Stomach (tissue), 9 donors: ENCODE measurements around the gene SLC25A24. TPM values are rescaled to one million over a fixed set of nuclear protein-coding genes. Genes with fewer than 3 reads are reported as not detected.
"Not testable (repeated sequence)": the region's sequence is repeated elsewhere in the genome, so short reads cannot be mapped to it uniquely, and the experiment has no call there.

Experiments used
- DNase-seq, 2 donors: peaks; one replicate each; pipeline versions ENCODE4 v3.0.0 to v3.0.0-alpha.2; 2013 to 2019
- H3K27ac ChIP-seq, 5 donors: fragments of 200-600 bp in 4 of 5; sonication (generic) in 4 of 5; one replicate each; pipeline ENCODE4 v1.5.1; 2013 to 2019; ENCODE audit warnings: mild to moderate bottlenecking in 1 of 5, moderate library complexity in 1 of 5
- H3K27me3 ChIP-seq, 3 donors: fragments of 200-600 bp; sonication (generic); one replicate each; pipeline ENCODE4 v1.5.1; 2017 to 2019; ENCODE audit warnings: mixed run types in 1 of 3
- H3K36me3 ChIP-seq, 4 donors: fragments of 200-600 bp; sonication (generic); 1 replicate in 3 of 4; 2 replicates in 1 of 4; pipeline ENCODE4 v1.5.1; 2016 to 2019
- H3K4me1 ChIP-seq, 4 donors: fragments of 200-600 bp; sonication (generic); one replicate each; pipeline ENCODE4 v1.5.1; 2016 to 2019
- H3K4me3 ChIP-seq, 4 donors: fragments of 200-600 bp; sonication (generic) in 3 of 4; one replicate each; pipeline ENCODE4 v1.5.1; 2016 to 2019; ENCODE audit warnings: mild to moderate bottlenecking in 1 of 4
- H3K9me3 ChIP-seq, 4 donors: fragments of 200-600 bp; sonication (generic); one replicate each; pipeline ENCODE4 v1.5.1; 2016 to 2019
- EP300 ChIP-seq: sonication (generic); formaldehyde crosslinking; IDR thresholded peaks from one replicate; pipeline ENCODE4 v1.6.1; 2017; ENCODE audit warnings: antibody characterized with exemption
- POLR2A ChIP-seq, 4 donors: fragments of 450-650 bp; IDR thresholded peaks; one replicate each; pipeline ENCODE4 v1.6.1; 2016; ENCODE audit warnings: antibody characterized with exemption in 4 of 4, control low read depth in 2 of 4, mild to moderate bottlenecking in 1 of 4, moderate library complexity in 1 of 4
- POLR2AphosphoS5 ChIP-seq, 3 donors: sonication (generic); formaldehyde crosslinking; IDR thresholded peaks; one replicate each; pipeline ENCODE4 v1.6.1; 2016; ENCODE audit warnings: antibody characterized with exemption in 3 of 3
- WGBS, 5 donors: extraction: QIAGEN DNeasy Blood & Tissue Kit in 3 of 5; methylation state at CpG; one replicate each; pipeline versions ENCODE4 v1.1.5 to v1.1.7; 2013 to 2018; 5-methylcytosine and 5-hydroxymethylcytosine counted together
- intact Hi-C: fragments of 100-400 bp; cut with DNase I; formaldehyde crosslinking; loops from one replicate; pipeline ENCODE4 v1.15.1; 2023; ENCODE audit warnings: low total_unique reads
- polyA plus RNA-seq, 3 donors: library from polyadenylated mRNA; stranded (reverse); fragments of 200-250 nt; gene quantifications; one replicate each; pipeline ENCODE4 v1.2.3, GENCODE V29; 2013
- total RNA-seq, 5 donors: library from RNA; depleted of rRNA; stranded (reverse); fragments of >200 nt; gene quantifications; one replicate each; pipeline versions ENCODE4 v1.1.0 to v1.2.3, GENCODE V29; 2014 to 2016
- TF ChIP-seq, protein P1 (sequence below), 7 experiments: fragments of 450-650 bp in 4 of 7; fragments of 200-600 bp in 3 of 7; sonication (generic) in 3 of 7; IDR thresholded peaks; one replicate each; pipeline ENCODE4 v1.5.1; 2016 to 2019; ENCODE audit warnings: antibody characterized with exemption in 7 of 7, control low read depth in 2 of 7, mild to moderate bottlenecking in 1 of 7
- donor health status: healthy with polysubstance abuse.
- donor health status: Bipolar disorder and iron deficiency.
- donor health status: healthy.

The SLC25A24 gene
- total and polyA plus RNA-seq, 8 donors = 4.1 to 76.9 (median 19.3) TPM

DNA sequence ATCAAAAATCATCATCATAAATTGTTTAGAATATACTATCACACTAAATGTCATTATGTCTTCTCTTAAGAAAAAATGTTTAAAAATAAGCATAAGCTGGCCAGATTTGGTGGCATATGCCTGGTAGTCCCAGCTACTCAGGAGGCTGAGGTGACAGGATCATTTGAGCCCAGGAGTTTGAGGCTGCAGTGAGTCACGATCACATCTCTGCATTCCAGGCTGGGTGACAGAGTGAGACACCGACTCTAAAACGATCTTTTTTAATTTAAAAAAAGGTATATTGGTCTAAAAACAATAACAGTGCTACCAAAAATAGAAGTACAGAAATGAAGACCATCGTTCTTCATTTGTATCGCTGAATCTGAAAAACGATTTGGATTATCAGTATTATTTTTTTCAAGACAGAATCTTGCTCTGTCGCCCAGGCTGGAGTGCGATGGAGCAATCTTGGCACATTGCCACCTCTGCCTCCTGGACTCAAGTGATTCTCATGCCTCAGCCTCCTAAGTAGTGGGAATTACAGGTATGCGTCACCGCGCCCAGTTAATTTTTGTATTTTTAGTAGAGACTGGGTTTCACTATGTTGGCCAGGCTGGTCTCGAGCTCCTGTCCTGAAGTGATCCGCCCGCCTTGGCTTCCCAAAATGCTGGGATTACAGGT lies 17.5 kb upstream of the SLC25A24 start:
- intact Hi-C loops, H3K4me1 ChIP-seq, DNase-seq, H3K27me3 ChIP-seq, H3K36me3 ChIP-seq, H3K4me3 ChIP-seq, H3K9me3 ChIP-seq, H3K27ac ChIP-seq: not testable (repeated sequence)
- WGBS, 5 donors = 84 to 91% (median 88%) methylated on average over 14 of the region's 14 CpGs

- H3K36me3 ChIP-seq, H3K27me3 ChIP-seq, intact Hi-C loops, H3K4me1 ChIP-seq, DNase-seq, H3K4me3 ChIP-seq, H3K9me3 ChIP-seq, H3K27ac ChIP-seq: not testable (repeated sequence)
- 47 to 62% (median 58%) methylated on average over 2 of the region's 2 CpGs for WGBS, 5 donors
These were observed 16.9 kb upstream of the SLC25A24 start for GRCh38 chr1:108217007-108217406.

GRCh38 chr1:108216028-108216890 lies 16.1 kb upstream of the SLC25A24 start:
- H3K27me3 ChIP-seq, H3K27ac ChIP-seq, H3K4me3 ChIP-seq, DNase-seq, H3K9me3 ChIP-seq, H3K36me3 ChIP-seq, intact Hi-C loops, H3K4me1 ChIP-seq: not testable (repeated sequence)
- 74 to 83% (median 79%) methylated on average over 6 of the region's 6 CpGs for WGBS, 5 donors

DNA sequence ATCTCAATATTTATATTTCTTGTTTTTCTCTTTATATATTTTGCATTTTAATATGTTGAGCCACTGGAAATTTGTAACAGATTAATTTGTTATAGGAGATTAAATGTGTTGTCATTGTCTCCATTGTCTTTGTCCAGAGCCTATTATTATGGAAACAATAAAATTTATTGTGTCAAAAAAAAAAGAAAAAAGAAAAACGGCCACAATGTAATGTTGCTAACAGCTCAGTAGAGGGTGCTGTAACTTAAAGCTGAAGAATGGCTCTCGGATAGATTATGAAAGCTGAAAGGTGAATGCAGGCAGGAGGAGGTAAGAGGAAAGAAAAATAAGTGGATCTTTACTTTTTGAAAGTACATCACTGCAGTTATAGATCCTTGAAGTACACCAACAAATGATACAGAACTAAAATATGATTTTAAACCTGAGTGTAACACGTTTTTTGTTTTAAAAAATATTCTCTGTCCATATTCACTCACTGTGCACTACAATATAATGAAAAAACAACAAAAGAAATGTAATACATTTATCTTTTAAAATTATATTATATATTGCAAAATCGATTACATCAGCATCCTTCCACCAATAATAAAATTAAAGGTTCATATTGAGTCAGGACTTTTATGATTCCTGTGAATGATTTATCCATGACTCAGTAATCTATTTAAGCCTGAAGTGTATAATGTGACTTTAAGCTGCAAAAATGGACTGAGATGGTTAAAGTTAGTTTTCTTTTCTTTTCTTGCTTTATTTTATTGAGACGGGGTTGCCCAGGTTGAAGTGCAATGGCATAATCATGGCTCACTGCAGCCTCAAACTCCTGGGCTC lies 14.7 kb upstream of the SLC25A24 start:
- TF ChIP-seq, protein P1, sequence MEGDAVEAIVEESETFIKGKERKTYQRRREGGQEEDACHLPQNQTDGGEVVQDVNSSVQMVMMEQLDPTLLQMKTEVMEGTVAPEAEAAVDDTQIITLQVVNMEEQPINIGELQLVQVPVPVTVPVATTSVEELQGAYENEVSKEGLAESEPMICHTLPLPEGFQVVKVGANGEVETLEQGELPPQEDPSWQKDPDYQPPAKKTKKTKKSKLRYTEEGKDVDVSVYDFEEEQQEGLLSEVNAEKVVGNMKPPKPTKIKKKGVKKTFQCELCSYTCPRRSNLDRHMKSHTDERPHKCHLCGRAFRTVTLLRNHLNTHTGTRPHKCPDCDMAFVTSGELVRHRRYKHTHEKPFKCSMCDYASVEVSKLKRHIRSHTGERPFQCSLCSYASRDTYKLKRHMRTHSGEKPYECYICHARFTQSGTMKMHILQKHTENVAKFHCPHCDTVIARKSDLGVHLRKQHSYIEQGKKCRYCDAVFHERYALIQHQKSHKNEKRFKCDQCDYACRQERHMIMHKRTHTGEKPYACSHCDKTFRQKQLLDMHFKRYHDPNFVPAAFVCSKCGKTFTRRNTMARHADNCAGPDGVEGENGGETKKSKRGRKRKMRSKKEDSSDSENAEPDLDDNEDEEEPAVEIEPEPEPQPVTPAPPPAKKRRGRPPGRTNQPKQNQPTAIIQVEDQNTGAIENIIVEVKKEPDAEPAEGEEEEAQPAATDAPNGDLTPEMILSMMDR (IDR thresholded peaks at IDR 0.05) = peak in 4 of 7 experiments; percentile 36 to 64 (median 53)
- H3K4me3 ChIP-seq, H3K36me3 ChIP-seq, H3K4me1 ChIP-seq, intact Hi-C loops, H3K27me3 ChIP-seq, H3K27ac ChIP-seq, H3K9me3 ChIP-seq: not testable (repeated sequence)
- WGBS, 5 donors = 8 to 25% (median 9%) methylated on average over 4 to 5 of the region's 5 CpGs
- peak in 1 of 2 donors; percentile 11 for DNase-seq

DNA sequence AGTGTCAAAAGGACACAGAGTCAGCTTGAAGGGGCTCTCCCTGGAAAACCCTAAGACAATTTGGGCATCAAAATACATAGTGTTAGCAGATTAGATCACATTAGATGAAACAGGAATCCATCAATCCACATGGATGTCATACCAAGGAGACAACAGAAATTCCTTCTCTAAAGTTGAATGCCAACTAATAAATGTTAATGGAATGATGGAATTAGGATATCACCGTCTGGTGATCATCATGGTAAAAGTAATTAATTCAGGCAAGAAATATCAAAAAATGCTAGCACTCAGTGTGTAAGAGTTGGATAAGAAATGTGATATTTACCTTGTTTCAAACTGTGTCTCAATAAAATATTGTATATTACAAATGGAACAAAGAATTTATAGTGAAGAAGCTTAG lies 10.9 kb upstream of the SLC25A24 start:
- H3K36me3 ChIP-seq = no peaks in the 10 kb centered on the region
- 83 to 97% (median 95%) methylated on average over 1 of the region's 1 CpG for WGBS, 5 donors
- intact Hi-C loops = no loop called here

More for the DNA sequence above, 10.9 kb upstream of the SLC25A24 start:
- no peaks in the 10 kb centered on the region for H3K9me3 ChIP-seq
- H3K27ac ChIP-seq = no peak overlapping the region
- no peaks in the 10 kb centered on the region for H3K4me1 ChIP-seq
- no peak for DNase-seq
- no peak for TF ChIP-seq POLR2AphosphoS5 (IDR thresholded peaks at IDR 0.05)
- TF ChIP-seq POLR2A (IDR thresholded peaks at IDR 0.05) = no peak
- no peak for TF ChIP-seq EP300
- TF ChIP-seq, protein P1 (IDR thresholded peaks at IDR 0.05) = no peak
- no peak overlapping the region for H3K4me3 ChIP-seq
- peaks cover 0 to 15% (median 8%) of the 10 kb centered on the region in 3 donors for H3K27me3 ChIP-seq
